Measurements from ENCODE around the gene YAE1. TPM values are rescaled to one million over a fixed set of nuclear protein-coding genes. Genes with fewer than 3 reads are reported as not detected.
A peak's percentile ranks its signal among the peaks of the same experiment; 100 is the strongest.

YAE1 gene, protein sequence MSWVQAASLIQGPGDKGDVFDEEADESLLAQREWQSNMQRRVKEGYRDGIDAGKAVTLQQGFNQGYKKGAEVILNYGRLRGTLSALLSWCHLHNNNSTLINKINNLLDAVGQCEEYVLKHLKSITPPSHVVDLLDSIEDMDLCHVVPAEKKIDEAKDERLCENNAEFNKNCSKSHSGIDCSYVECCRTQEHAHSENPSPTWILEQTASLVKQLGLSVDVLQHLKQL
- 10 to 100 TPM; 11.9 to 19.9 TPM for total RNA-seq

DNA sequence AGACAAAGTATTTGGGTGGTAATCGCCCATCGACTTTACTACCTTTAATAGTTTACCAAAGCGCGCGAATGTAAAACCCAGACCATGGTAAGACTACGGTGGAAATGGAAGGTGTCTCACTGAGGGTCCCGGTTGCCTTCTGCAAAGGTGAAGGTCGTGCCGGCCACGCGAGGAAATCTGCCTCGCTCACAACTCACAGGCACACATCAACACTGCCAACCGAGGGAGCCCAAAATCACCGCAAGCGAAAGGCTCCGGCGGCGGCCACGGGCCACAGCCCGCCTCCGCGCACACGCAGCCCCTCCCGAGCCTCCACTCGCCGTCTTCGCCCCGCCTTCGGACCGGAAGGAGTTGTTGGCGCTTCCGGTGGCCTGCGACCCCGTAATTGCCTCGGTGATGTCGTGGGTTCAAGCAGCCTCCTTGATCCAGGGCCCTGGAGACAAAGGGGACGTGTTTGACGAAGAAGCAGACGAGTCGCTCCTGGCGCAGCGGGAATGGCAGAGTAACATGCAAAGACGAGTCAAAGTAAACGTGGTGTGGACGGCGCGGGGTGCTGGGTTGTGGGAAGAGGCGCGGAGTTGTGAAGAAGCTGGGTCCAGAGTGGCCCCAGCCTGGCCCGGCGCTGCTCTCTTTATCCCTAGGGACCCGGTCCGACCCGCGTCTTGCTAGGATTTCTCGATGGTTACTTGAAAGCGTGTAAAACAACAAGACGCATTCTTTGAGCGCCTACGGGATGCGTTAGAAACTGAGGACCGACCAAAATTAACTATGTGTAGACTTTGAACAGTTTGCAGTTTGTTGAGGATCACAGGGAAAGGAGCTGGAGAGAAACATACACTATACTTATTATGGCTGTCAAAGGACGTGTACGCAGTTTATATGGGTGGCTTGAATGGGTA, at the start of gene YAE1:
TSS of gene YAE1 (plus strand) at position 382 of the 899 bp plus-strand sequence. CDS start at position 397, 15 bp downstream.
- Histone ChIP-seq H3K9me3 (no peaks in the 10 kb centered on the region), H3K36me3 (no peaks in the 10 kb centered on the region), H3K4me3 (peak within 1 kb of the TSS; percentile 94), H3K4me1 (ENCODE audit: control insufficient read depth in 1 of 2, low read depth in 2 of 2) (peaks cover 10 to 18% of the 10 kb centered on the region in 2 donors), H3K27ac (peak within 1 kb of the TSS; percentile 24 to 60), H3K27me3 (replicated peaks; ENCODE audit: insufficient read depth) (no peaks in the 10 kb centered on the region)
- TF ChIP-seq, protein P1, sequence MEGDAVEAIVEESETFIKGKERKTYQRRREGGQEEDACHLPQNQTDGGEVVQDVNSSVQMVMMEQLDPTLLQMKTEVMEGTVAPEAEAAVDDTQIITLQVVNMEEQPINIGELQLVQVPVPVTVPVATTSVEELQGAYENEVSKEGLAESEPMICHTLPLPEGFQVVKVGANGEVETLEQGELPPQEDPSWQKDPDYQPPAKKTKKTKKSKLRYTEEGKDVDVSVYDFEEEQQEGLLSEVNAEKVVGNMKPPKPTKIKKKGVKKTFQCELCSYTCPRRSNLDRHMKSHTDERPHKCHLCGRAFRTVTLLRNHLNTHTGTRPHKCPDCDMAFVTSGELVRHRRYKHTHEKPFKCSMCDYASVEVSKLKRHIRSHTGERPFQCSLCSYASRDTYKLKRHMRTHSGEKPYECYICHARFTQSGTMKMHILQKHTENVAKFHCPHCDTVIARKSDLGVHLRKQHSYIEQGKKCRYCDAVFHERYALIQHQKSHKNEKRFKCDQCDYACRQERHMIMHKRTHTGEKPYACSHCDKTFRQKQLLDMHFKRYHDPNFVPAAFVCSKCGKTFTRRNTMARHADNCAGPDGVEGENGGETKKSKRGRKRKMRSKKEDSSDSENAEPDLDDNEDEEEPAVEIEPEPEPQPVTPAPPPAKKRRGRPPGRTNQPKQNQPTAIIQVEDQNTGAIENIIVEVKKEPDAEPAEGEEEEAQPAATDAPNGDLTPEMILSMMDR (IDR thresholded peaks at IDR 0.05): no peak
- peak; percentile 43 for DNase-seq (ENCODE audit: low spot score)
- ATAC-seq (ENCODE audit: insufficient number of reproducible peaks, low FRiP score, low read depth): peak; percentile 79

DNA sequence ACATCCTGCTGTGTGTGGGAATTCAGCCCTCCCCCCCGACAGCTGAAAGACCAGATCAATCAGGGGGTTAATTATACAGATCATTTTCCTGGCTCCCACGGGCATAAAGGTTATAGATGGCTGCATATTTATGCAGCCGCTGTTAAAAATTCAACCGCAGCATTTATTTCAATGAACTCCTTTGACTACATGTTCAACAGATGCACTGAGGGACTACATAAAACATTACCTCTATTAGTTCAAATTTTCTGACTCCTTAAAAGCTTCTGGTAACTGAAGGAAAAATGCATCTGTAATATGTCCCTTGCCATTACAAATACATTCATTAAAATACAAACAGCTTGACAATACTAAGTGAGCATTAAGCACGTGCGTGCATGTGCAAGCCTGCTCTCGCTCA, 49.7 kb upstream of the YAE1 start:
- TF ChIP-seq, protein P1 (IDR thresholded peaks at IDR 0.05): no peak
- H3K36me3 ChIP-seq: no peaks in the 10 kb centered on the region
- no peaks in the 10 kb centered on the region for H3K9me3 ChIP-seq
- no peak overlapping the region for H3K4me3 ChIP-seq
- H3K27me3 ChIP-seq (replicated peaks; ENCODE audit: insufficient read depth): no peaks in the 10 kb centered on the region
- H3K4me1 ChIP-seq (ENCODE audit: control insufficient read depth in 1 of 2, low read depth in 2 of 2): no peaks in the 10 kb centered on the region
- DNase-seq (ENCODE audit: low spot score): no peak
- no peak for ATAC-seq (ENCODE audit: insufficient number of reproducible peaks, low FRiP score, low read depth)
- no peak overlapping the region for H3K27ac ChIP-seq

DNA sequence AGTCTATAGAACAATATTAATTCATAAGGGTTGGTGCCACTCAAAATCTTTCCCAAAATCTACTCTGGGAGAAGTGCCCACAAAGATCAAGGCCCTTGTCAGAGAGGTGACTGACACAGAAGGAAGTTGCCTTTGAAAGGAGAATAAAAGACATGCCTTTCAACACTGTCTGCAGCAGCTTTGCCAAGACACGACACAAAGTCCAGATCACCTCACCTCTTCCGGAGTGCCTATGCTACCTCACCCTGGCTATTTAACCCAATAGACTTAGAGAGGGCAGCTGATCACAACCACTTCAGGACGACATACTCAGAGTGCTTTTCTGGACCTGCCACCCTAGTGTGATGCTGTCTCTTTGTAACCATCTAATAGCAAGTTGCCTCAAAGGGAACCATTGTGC, 49.0 kb upstream of the YAE1 start:
- no peak for DNase-seq (ENCODE audit: low spot score)
- ATAC-seq (ENCODE audit: insufficient number of reproducible peaks, low FRiP score, low read depth): no peak
- no peak overlapping the region for H3K4me3 ChIP-seq
- no peaks in the 10 kb centered on the region for H3K9me3 ChIP-seq
- H3K36me3 ChIP-seq: no peaks in the 10 kb centered on the region
- H3K27me3 ChIP-seq (replicated peaks; ENCODE audit: insufficient read depth): no peaks in the 10 kb centered on the region
- TF ChIP-seq, protein P1 (IDR thresholded peaks at IDR 0.05): no peak
- H3K4me1 ChIP-seq (ENCODE audit: control insufficient read depth in 1 of 2, low read depth in 2 of 2): no peaks in the 10 kb centered on the region
- H3K27ac ChIP-seq: no peak overlapping the region

DNA sequence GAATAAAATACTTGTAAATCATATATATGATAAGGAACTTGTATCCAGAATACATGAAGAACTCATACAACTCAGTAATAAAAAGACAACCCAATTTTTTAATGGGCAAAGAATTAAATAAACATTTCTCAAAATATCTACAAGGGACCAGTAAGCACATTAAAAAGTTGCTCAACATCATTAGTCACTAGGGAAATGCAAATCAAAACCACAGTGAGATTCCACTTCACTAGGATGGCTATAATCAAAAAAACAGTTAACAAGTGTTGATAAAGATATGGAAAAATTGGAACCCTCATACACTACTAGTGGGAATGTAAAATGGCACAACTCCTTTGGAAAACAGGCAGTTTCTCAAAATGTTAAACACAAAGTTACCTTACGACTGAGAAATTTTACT, 40.3 kb upstream of the YAE1 start:
- DNase-seq (ENCODE audit: low spot score): no peak
- TF ChIP-seq, protein P1 (IDR thresholded peaks at IDR 0.05): no peak
- Histone ChIP-seq H3K4me1 (ENCODE audit: control insufficient read depth in 1 of 2, low read depth in 2 of 2) (no peaks in the 10 kb centered on the region), H3K27ac (no peak overlapping the region), H3K9me3 (no peaks in the 10 kb centered on the region), H3K36me3 (no peaks in the 10 kb centered on the region), H3K27me3 (replicated peaks; ENCODE audit: insufficient read depth) (no peaks in the 10 kb centered on the region), H3K4me3 (no peak overlapping the region)
- ATAC-seq (ENCODE audit: insufficient number of reproducible peaks, low FRiP score, low read depth): no peak

DNA sequence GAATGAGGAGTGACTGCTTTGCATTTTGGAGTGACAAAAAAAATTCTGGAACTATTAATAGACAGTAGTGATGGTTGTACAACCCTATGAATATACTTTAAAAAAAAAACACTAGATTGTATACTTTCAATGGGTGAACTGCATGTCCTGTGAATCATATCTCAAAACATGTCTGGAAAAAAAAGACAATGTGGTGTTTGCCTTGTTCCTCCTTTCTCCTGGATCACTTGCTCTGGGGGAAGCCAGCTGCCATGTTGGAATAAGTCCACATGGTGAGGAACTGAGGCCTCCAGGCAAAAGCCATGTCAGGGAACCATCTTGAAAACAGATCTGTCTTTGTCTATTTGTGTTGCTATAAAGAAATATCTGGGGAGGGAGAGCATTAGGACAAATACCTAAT, 39.5 kb upstream of the YAE1 start:
- DNase-seq (ENCODE audit: low spot score) (no peak), ATAC-seq (ENCODE audit: insufficient number of reproducible peaks, low FRiP score, low read depth) (no peak)
- Histone ChIP-seq H3K9me3 (no peaks in the 10 kb centered on the region), H3K27ac (no peak overlapping the region), H3K4me3 (no peak overlapping the region), H3K27me3 (replicated peaks; ENCODE audit: insufficient read depth) (no peaks in the 10 kb centered on the region), H3K36me3 (no peaks in the 10 kb centered on the region), H3K4me1 (ENCODE audit: control insufficient read depth in 1 of 2, low read depth in 2 of 2) (no peaks in the 10 kb centered on the region)
- TF ChIP-seq, protein P1 (IDR thresholded peaks at IDR 0.05): no peak

Data from thoracic aorta (tissue), 2 donors.